ENCODE measurements around the gene E2F3.

The E2F3 gene

DNA sequence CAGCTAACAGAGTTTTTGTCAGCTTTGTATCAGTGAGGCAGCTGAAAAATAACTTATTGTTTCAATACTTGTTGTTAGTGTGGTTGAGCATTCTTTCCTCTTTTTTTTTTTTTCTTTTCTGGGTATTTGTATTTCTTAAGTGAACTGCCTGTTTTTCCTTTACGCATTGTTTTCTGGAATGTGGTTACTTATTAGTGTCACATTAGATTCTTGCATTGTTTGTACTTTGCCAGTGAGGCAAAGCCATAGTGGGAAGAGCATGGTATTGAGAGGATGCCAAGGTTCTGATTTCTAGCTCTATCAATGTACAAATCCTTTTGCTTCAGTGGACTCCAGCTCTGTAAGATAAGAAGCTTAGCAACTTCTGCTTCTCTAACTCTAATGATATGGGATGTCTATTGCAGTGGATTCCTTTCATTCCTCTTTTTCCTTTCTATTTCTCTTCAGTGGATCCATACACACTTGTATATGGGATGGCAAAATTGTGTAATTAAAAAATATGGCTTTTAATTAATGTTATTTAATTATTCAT lies 136.5 kb downstream of the E2F3 start:
- no peak for DNase-seq

DNA sequence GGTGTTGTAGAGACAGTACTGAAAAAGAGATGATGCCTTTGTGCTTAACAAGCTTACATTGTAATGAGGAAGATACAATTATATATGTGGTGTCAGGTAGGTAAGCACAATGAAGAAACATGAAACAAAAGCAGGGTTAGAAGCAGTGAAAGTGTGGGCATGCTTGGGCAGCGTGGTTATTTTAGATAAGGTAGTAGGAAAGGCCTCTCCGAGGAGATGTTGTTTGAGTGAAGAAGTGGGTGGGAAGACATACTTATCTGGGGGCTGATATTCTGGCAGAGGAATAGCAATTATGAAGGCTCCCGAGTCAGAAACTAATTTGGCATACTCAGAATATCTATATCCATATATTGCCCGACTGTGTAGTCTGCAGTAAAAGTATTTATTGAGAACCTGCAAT lies 137.2 kb downstream of the E2F3 start:
- no peak for DNase-seq

DNA sequence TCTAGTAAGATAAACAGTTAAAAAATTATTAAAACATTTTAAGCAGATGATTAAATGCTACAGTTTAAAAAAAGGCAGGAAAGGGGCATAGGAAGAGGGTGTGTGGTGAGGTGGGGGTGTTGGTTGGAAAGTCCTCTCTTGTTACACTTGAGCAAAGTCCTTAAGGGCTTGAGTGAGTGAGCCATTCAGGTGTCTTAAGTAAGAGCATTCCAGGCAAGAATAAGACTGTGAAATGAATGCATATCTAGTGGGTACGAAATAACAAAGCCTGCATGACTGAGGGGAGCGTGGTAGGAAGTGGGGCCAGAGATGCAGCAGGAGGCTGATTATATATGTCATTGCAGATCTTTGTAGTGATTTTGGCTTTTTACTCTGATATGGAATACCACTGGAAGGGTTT lies 137.7 kb downstream of the E2F3 start:
- no peak for DNase-seq

GRCh38 chr6:20540683-20541082 lies 139.0 kb downstream of the E2F3 start:
- no peak for DNase-seq

GRCh38 chr6:20541382-20541781 lies 139.7 kb downstream of the E2F3 start:
- DNase-seq: no peak

DNA sequence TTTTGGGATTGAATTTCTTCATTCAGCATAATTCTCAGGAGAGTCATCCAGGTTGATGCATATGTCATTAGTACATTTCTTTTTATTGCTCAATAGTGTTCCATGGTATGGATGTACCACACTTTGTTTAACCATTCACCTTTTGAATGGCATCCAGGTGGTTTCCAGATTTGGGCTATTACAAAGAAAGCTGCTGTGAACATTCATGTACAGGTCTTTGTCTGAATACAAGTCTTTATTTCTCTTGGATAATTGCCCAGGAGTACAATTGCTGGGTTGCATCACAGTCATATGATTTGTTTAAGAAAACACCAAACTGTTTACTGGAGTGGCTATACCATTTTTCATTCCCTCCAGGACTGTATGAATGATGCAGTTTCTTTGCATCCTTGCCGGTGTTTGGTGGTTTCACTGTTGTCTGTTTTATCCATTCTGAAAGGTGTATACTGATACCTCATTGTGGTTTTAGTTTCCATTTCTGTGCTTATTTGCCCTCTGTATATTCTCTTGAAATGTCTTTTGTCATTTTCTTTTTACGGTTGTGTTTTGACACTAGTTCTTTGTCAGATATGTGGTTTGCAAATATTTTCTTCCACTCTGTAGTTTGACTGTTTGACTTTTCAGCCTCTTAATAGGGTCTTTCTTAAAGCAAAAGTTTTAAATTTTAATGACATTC lies 141.4 kb downstream of the E2F3 start:
- DNase-seq: no peak

Data from CD4-positive, alpha-beta T cell treated with Interleukin-21 for 1 hour (primary cell).